IPS DF 4.7 (cell line): ENCODE data around the gene CCDC183.
"Not testable (repeated sequence)": the region's sequence is repeated elsewhere in the genome, so short reads cannot be mapped to it uniquely, and the experiment has no call there.

ENCODE experiments used
- DNase-seq: peaks from one replicate; pipeline ENCODE4 v3.0.0-alpha.2; 2013; ENCODE audit warnings: low spot score; ENCODE audit errors: extremely low read depth

The CCDC183 gene

DNA sequence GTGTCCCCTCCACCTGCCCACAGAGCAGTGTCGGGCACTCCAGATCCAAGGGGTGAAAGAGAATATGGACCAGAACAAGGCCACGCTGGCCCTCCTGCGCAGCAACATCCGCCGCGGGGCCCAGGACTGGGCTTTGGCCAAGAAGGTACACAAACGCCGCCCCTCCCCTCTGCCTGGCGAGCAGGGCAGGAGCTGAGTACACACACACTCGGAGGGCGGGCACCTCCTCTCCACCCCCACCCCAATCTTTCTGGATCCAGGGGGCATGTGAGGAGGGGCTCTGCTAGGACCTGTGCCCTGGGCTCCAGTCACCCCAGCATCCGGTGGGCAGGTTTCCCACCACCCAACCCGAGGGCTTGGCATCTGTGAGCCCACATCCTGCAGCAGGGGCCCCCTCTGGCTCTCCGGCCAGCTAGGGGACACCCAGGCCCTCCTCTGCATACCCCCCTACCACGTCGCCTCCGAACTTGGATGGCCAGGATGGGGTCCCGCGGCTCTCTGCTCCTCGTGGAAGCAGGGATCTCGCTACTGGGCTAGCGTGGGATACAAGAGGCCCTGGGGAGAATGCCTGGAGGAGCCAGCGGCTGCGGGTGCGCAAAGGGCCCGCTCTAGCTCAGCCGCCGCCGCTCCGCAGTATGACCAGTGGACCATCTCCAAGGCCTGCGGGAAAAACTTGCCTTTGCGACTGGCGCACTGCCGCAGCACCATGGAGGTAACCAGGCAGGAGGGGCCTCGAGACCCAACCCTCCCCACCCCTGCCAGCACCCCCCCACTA is 3.1 kb downstream of the CCDC183 start:
- no peak for DNase-seq

DNA sequence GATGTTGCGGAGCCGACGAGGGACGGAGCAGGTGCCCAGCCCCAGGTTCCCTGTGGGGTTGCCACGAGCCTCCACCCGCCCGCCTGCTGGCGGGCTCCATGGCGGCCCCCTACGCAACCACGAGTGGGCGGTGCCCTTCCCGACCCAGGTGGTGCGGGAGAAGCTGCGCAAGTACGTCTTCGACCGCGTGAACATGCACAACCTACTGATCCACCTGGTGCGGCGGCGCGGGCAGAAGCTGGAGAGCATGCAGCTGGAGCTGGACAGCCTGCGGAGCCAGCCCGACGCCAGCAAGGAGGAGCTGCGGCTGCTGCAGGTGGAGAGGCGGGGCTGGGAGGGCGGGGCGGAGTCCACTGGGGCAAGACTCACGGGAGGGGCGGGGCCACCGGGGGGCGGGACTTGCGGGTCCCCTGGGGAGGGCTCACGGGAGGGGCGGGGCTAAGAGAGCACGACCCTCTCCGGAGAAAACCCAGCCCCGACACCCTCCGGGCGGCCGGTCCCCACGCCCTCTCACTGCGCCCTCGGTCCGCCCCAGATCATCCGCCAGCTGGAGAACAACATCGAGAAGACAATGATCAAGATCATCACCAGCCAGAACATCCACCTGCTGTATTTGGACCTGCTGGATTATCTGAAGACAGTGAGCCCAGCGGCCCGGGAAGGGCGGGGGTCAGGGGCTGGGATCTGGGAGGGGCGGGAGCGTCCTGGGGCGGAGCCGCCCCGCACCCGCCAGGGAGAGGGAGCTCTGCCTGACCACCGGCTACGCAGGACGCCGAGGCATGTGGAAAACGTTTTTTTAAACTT is 3.9 kb downstream of the CCDC183 start:
- DNase-seq: no peak

DNA sequence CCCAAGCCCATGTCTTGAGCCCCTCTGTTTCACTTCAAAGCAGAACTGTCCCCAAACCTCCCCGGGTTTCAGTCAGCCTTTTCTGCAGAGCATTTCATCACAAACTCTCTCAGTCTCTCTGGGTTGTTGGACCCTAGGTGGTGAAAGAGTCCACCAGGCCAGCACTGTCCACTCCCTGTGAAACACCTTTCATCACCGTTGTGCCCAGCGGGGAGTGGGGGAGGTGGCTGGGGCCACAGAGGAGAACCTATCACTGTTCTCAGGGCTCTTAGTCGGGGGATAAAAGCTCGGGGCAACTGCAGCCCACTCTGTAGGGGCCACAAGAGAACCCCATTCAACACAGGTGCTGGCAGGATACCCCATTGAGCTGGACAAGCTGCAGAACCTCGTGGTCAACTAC is 6.2 kb downstream of the CCDC183 start:
- no peak for DNase-seq

DNA sequence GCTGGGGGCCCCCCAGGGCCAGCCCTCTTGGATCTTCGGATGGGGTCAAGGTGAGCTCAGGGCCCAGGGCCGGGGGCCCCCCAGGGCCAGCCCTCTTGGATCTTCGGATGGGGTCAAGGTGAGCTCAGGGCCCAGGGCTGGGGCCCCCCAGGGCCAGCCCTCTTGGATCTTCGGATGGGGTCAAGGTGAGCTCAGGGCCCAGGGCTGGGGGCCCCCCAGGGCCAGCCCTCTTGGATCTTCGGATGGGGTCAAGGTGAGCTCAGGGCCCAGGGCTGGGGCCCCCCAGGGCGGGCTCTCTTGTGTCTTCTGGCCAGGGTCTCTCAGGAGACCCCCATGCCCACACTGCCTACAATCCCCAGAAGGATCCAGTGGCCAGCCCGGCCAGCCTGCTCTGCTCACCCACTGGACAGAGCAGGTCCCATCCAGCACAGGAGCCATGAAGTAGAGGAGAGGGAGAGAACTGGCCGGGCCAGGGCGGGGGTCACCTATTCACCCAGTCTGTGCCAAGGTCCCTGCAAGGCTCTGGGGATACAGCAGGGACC is 6.9 kb downstream of the CCDC183 start:
- not testable (repeated sequence) for DNase-seq

DNA sequence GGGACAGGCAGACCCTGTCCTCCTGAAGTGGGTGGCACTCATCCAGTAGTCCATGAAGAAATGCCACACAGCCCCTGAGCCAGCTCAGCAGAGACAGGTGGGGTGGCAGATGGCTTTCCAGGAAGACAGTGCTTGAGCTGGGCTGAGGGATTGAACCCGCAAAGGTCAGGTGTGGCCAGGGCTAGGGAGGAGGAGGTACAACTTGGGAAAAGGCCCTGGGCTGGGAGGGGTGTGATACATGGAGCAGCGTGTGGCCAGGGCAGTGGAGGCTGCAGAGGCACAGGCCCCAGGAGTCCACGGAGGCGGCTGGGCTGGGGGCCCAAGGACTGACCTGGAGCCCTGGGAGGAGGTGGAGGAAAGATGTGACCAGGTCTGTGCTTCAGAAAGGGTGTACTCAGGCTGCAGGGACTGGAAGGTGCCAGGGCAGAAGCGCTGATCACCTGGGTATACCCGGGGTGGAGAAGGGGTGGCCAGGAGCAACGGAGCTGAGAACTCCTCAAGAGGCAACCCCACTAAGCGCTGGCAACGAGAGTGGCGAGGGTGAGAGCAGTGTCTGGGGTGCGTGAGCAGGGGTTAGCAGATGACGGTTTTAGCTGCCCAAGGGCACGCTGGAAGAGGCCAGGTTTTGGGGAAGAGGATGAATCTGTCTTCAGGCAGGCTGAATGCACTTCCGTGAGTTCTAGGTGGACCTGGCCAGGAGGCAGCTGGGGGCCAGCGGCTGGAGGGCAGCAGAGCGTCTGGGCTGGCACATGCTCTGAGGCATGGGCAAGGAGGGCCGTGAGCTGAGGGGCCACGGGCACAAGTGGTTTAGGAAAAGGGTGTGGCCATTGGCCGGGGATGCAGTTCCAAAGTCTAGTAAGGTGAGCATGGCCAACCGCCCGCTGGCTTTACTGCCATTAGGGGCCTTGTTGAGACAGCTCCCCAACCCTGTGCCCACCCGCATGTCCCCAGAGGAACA is 7.7 kb downstream of the CCDC183 start:
- no peak for DNase-seq

DNA sequence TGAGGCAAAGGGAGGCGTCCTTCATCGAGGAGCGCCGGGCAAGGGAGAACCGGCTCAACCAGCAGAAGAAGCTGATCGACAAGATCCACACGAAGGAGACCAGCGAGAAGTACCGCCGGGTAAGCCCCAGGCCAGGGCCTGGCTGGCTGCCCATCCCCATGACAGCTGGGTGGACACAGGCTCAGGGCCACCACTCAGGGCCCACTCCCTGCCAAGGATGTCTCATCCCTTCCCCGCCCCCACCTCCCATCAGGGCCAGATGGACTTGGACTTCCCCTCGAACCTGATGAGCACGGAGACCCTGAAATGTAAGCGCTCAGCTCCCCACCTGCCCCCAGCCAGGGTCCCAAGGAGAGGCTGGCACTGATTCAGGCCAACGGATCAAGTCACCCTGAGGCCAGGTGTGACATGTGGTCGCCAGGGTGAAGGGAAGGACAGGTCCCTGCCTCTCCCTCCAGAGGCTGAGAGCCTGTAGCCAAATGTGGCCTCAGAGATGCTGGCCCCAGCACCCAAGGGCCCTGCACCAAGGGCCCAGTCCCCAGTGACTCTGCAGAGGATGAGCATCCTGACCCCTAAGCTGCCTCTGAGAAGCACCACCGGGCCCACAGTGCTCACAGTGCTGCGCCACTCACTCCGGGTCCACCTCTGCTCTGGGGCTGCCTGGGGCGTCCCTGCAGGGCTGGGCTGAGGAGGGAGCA is 8.5 kb downstream of the CCDC183 start:
- no peak for DNase-seq

DNA sequence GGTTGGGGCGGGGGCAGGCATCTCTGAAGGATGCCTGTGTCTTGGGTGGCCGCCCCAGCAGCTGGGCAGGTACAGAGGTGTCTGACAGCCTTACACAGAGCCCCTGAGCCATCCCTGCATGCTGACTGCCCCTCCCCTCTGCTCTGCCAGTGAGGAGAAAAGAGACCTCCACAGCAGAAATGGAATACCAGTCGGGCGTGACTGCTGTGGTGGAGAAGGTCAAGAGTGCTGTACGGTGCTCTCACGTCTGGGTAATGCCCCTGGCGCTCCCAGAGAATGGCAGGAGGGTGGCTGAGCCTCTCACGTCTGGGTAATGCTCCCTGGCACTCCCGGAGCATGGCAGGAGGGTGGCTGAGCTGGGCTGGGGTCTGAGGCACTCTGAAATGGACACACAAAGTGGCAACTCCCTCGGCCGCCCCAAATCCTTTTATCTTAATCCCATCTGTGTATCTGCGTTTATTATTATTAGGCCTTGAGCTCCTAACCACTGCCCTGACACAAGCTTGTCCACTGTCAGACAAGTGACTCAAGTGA is 9.1 kb downstream of the CCDC183 start:
- DNase-seq: no peak

DNA sequence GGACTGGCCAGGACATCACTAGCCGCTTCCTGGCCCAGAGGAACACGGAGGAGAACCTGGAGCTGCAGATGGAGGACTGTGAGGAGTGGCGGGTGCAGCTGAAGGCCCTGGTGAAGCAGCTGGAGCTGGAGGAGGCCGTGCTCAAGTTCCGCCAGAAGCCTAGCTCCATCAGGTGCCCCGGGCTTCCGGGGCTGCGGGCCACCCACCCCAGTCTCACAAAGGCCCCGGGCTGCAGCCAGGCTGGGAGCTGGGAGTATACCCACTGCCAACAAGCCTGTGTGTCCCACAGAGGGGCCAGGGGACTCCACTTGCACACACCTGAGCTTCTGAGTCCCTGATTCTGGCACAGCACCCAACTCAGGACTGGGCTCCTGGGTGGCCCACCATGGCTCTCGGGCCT is 9.9 kb downstream of the CCDC183 start:
- DNase-seq: no peak

DNA sequence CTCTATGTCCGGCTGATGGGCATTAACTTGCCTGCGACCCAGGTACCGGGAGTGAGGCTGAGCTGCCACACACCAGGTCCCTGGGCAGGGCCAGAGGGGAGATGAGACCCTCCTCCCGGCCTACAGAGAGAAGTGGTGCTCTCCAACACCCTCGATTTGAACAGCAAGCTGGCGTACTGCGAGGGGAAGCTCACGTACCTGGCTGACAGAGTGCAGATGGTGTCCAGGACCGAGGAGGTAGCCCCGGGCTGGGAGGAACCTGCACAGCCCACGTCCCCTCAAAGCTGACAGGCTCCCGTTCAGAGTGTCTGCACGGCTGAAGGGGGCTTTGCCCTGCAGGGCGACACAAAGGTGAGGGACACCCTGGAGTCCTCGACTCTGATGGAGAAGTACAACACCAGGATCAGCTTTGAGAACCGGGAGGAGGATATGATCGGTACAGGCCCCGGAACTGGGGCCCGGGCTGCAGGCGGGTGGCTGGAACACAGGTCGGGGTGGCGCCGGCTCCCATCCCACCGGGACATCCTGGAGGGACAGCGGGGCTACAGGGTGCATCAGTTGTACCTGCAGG is 10.6 kb downstream of the CCDC183 start:
- DNase-seq: no peak

DNA sequence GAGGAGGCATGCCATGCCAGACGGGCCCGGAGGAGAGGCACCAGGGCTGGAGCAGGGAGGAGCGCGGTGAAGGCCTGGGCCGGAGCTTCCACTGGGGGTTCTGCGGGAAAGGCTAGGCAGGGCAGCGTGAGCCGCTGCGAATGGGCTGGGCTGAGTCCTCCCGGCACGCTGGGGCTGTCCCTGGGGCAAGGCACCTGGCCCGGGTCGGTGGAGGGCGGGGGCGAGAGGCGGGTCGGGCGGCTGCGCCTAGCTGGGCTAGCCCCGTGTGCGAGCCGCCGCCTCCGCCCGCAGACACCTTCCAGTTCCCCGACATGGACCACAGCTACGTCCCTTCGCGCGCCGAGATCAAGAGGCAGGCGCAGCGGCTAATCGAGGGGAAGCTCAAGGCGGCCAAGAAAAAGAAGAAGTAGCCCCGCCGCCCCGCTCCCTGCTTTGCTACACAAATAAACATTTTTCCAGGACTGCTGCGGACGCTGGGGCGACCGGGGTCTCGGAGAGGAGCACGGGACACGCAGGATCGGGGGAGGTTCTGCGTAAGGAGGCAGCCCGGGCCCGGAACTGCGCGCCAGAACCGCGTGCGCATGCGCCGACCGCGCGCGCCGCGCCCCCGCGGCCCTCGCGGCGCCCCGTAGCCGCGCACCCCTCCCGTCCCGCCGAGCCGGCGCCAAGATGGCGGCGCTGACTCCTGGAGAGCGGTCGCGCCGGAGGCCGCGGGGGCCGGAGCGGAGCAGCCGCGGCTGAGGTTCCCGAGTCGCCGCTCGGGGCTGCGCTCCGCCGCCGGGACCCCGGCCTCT is 11.3 kb downstream of the CCDC183 start, which contains the start of gene RABL6:
Gene RABL6, plus strand, starts transcription at position 668 of the 794 bp plus-strand sequence. CDS start 249 bp downstream, outside the sequence.
- no peak for DNase-seq

DNA sequence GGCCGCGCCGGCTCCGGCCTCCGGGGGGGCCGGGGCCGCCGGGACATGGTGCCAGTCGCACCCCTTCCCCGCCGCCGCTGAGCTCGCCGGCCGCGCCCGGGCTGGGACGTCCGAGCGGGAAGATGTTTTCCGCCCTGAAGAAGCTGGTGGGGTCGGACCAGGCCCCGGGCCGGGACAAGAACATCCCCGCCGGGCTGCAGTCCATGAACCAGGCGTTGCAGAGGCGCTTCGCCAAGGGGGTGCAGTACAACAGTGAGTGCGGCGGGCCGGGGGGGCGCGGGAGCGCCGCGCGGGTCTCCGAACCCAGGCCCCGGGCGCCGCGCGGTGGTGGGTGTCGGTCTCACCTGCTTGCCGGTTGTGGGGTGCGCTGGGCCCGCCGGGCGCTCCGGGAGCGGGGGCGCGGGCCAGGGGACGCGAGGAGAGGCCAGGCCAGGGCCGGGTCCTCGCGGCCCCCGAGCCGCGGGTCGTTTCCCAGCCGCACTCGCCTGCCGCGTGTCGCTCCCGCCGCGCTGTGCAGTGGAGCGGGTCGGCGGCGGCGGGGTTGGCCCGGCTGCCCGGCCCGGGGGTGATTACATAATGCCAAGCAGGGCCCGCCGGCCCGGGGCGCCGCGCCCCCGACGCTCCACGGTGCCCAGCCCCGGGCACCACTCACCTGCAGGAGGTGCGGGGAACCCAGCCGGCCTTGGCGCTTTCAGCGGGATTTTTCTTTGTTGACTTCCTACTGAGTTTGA is 12.1 kb downstream of the CCDC183 start:
- no peak for DNase-seq

DNA sequence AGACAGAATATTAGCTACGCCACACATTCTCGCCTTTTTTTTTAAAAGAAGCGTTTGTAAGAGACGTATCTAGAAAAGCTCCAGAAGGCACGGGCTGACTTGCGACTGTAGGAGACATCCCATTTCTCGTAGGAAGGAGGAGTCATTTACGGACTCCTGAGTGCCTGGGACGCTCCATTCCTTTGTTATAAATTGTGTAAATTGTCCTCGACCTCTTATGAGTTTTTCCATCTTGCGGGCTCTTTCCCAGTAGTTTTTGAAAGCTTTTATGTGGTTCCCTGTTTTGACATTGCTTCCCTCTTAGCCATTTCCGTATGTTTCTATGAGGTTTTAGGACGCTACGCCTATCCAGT is 12.6 kb downstream of the CCDC183 start:
- no peak for DNase-seq

DNA sequence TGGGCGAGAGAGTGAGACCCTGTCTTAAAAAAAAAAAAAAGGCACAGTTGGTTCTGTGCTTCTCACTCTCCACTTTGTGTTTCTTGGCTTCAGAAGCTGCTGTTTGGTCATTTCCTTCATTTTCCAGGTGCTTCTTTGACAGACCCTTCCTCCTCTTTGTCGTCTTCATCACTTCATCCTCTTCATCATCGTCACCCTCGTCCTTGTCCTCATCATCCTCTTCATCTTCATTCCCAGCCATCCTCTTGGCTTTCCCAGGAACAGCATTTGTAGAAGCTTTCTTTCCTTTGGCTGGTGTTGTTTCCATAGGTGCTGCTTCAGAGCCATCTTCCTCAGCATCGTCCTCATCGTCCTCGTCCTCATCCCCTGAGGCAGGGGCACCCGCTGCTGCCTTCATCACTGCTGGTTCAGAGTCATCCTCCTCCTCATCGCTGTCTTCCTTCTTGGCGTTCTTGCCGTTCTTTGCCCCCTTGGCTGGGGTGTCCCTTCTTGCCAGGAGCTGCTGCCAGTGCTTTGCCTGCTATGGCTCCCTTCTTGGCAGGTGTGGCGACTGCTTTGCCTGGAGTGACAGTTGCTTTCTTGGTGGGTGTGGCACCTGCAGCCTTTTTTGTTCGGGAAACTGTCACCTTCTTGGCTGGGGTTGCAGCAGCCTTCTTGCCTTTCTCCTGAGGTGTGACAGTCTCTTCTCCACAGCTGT is 18.7 kb downstream of the CCDC183 start:
- DNase-seq: no peak

DNA sequence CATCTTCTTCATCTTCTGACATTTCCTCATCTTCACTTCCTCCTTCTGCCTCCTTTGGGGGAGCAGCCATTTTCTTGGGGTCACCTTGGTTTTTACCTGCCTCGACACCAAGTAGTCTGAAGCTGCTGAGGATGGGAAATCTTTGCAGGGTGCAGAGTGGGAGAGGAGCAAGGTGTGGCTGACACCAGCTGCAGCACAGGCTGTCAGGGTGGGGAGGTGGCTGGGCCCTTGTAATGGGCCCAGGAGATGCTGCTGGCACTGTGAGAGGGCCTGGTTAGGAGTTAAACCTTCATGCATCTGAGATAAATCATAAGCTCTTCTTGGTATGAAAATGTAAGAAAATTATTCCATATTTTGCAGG is 19.3 kb downstream of the CCDC183 start:
- DNase-seq: no peak

DNA sequence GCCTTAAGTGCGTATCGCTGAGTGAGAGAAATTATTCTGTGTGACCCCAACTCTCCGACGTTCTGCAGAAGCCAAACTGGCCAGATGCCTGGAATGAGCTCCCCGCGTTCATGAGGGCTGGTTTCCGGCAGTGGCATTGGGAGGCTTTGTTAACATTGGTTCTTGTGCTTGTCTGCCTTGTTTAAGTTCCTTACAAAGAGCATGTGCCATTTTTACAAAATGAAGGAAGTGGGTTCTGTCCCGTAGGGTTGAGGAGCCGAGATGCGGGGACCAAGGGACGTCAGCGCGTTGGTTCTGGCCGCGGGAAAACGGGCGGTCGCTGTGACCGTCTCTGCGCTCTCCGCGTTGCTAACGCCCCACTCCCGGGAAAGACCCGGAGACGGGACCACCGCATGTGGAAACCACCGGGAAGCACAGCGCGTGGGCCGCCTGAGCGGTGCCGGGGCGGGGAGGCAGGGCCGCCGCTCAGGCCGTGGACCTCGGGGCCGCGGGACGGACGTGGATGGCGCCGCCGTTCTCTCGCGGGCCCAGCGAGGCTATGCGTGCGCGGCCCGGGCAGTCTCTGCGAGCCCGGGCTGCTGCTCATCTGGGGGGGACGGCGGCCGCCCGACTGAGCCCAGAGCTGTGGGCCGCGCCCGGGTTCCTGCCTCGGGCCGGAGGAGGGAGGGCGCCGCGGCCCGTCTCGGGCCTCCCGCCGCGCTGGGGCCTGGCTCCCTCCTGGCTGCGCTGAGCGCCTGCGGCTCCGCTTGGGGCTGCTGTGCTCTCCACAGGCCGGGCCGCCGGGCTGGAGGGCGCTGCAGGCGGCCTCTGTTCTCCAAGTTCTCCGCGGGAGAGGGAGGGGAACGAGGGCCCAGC is 25.1 kb downstream of the CCDC183 start:
- DNase-seq: no peak

DNA sequence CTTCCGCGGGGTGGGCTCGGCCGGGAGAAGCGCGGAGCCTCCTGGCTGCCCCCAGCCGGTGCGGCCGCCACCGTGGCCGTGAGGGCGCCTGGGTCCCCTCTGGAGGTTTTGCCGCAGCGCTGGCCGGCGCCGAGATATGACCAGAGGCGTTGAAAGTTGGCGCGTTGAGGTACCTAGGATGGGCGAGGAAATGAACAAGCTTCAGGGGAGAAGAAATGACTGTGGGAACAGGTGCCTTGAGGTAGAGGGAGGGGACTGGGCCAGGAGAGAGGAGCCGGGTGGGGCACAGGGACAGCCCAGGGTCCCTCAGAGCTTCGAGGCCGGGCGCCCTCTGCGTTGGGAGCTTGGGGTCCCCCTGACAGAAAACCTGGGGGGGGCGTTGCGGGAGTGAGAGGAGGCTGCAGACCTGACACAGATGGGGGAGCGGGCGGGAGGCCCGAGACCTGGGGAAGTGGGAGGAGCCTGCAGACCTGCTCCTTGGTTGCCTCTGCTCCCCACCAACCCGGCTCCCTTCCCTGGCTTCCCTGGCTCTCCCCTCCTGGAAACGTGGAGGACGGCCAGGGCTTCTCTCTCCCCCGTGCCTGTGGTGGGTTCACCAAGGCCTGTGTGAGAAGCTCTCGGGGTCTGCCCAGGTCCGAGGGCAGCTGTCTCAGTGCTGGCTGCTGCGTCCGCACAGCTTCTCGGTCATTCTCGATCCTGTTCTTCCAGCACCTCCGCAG is 25.8 kb downstream of the CCDC183 start:
- DNase-seq: no peak
